ENCODE measurements around the gene CHRNA7. TPM values are rescaled to one million over a fixed set of nuclear protein-coding genes. Genes with fewer than 3 reads are reported as not detected.

CHRNA7 gene
- total RNA-seq, 4 donors from 2014 or later = 0.20 to 10.2 (median 4.2) TPM

DNA sequence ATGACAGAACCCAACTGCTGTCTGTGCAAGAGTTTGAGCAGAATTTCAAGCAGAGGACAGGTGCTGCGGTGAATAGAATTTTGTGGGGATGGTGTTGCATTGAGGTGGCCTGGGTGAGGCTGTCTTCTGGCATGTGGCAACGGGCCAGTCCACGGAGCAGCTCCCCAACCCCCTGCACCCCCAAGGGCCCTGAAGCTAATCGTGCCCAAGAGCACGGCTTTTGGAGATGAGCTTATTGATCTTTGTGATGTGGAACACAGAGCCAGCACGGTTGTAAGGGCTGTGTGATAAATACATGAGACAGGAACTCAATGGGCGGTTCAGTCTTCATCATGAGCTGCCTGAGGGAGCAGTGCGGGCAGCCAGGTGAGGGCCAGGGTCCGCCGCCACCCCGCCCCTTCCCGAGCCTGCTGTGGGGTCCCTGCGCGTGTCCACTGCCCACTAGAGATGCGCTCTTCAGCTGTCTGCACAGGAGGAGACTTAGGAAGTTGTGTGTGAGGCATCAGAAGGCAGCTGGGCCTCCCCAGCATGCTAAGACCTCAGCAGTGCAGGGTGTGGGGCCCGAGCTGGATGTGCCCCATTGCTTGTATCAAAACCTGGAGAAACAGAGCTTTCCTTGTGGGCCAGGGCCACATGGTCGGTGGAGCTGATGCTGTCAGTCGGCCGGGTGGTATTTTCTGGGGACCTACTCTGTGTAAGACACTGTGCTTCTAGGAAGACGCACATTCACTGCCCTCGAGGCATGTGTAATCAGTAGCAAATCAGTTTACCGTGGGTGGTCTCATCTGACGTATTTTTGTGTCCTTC lies 90.5 kb downstream of the CHRNA7 start:
- in situ Hi-C loops (cut with MboI; ENCODE audit: low pct_ligation_motif_present in 1 of 4, low pct_unique_long_range_greater_than_20kb in 1 of 4, low sequenced_read_pairs in 3 of 4) (no loop called here), intact Hi-C loops (cut with DNase I; ENCODE audit: low total_unique reads) (no loop called here)
- Histone ChIP-seq H3K9me3 (no peaks in the 10 kb centered on the region), H3K4me1 (no peaks in the 10 kb centered on the region), H3K36me3 (no peaks in the 10 kb centered on the region), H3K4me3 (no peak overlapping the region), H3K27ac (no peak overlapping the region), H3K27me3 (no peaks in the 10 kb centered on the region)
- no peak for DNase-seq
- WGBS, 2 donors (ENCODE audit: low coverage in 1 of 2) = 84% methylated on average over 23 of the region's 23 CpGs; no CpG with 5 or more reads in 1 of the 2 donors
- TF ChIP-seq POLR2A (IDR thresholded peaks at IDR 0.05) = no peak
- TF ChIP-seq, protein P1, sequence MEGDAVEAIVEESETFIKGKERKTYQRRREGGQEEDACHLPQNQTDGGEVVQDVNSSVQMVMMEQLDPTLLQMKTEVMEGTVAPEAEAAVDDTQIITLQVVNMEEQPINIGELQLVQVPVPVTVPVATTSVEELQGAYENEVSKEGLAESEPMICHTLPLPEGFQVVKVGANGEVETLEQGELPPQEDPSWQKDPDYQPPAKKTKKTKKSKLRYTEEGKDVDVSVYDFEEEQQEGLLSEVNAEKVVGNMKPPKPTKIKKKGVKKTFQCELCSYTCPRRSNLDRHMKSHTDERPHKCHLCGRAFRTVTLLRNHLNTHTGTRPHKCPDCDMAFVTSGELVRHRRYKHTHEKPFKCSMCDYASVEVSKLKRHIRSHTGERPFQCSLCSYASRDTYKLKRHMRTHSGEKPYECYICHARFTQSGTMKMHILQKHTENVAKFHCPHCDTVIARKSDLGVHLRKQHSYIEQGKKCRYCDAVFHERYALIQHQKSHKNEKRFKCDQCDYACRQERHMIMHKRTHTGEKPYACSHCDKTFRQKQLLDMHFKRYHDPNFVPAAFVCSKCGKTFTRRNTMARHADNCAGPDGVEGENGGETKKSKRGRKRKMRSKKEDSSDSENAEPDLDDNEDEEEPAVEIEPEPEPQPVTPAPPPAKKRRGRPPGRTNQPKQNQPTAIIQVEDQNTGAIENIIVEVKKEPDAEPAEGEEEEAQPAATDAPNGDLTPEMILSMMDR (IDR thresholded peaks at IDR 0.05) = no peak
- TF ChIP-seq EP300 (IDR thresholded peaks at IDR 0.05; ENCODE audit: low read depth) = no peak
- TF ChIP-seq POLR2AphosphoS5 (IDR thresholded peaks at IDR 0.05) = no peak

DNA sequence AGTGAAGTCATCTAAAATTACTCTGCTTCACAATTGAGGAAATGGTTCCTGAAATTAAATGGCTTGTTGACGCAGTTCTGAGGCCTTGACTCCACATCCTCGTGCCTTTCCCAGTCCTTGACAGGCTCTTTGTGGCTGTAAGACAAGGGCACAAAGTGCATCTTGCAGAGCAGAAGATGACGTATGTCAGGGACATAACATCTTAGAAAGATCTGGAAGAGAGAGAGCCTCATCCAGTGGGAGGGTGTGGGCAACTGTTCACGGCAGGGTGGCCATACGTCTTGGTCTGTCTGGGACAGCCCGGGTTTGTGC lies 91.0 kb downstream of the CHRNA7 start:
- Histone ChIP-seq H3K36me3 (no peaks in the 10 kb centered on the region), H3K27ac (no peak overlapping the region), H3K27me3 (no peaks in the 10 kb centered on the region), H3K4me1 (no peaks in the 10 kb centered on the region), H3K9me3 (no peaks in the 10 kb centered on the region), H3K4me3 (no peak overlapping the region)
- 86% methylated on average over 6 of the region's 6 CpGs; no CpG with 5 or more reads in 1 of the 2 donors for WGBS, 2 donors (ENCODE audit: low coverage in 1 of 2)
- DNase-seq = no peak
- in situ Hi-C loops (cut with MboI; ENCODE audit: low pct_ligation_motif_present in 1 of 4, low pct_unique_long_range_greater_than_20kb in 1 of 4, low sequenced_read_pairs in 3 of 4) = no loop called here
- intact Hi-C loops (cut with DNase I; ENCODE audit: low total_unique reads) = no loop called here
- TF ChIP-seq POLR2AphosphoS5 (IDR thresholded peaks at IDR 0.05) = no peak
- no peak for TF ChIP-seq EP300 (IDR thresholded peaks at IDR 0.05; ENCODE audit: low read depth)
- TF ChIP-seq, protein P1 (IDR thresholded peaks at IDR 0.05) = no peak
- TF ChIP-seq POLR2A (IDR thresholded peaks at IDR 0.05) = no peak

DNA sequence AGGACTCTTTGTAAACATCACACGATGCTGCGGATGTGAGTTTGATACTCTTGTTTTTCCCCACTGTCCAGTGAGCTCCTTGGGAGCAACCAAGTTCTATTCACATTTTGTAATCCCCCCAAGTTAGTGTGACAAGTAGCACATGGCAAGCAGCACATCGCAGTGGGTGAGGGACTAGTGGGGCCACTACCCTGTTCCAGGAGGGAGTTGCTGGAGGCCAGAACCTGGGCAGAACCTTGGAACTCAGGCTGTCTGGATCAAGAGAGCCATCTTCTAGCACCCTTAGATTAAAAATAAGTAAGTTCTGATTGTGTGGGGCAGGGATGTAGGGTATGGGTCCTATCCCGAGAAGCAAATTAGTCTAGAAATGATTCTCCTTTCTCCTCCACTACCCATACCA lies 91.7 kb downstream of the CHRNA7 start:
- H3K27ac ChIP-seq = no peak overlapping the region
- intact Hi-C loops (cut with DNase I; ENCODE audit: low total_unique reads) (no loop called here), in situ Hi-C loops (cut with MboI; ENCODE audit: low pct_ligation_motif_present in 1 of 4, low pct_unique_long_range_greater_than_20kb in 1 of 4, low sequenced_read_pairs in 3 of 4) (no loop called here)
- no peaks in the 10 kb centered on the region for H3K36me3 ChIP-seq
- no peaks in the 10 kb centered on the region for H3K27me3 ChIP-seq
- no peaks in the 10 kb centered on the region for H3K4me1 ChIP-seq
- TF ChIP-seq EP300 (IDR thresholded peaks at IDR 0.05; ENCODE audit: low read depth) (no peak), POLR2A (IDR thresholded peaks at IDR 0.05) (no peak), POLR2AphosphoS5 (IDR thresholded peaks at IDR 0.05) (no peak)
- TF ChIP-seq, protein P1 (IDR thresholded peaks at IDR 0.05) = no peak
- no peak for DNase-seq
- H3K4me3 ChIP-seq = no peak overlapping the region
- H3K9me3 ChIP-seq = no peaks in the 10 kb centered on the region
- 93 to 100% methylated on average over 1 to 4 of the region's 4 CpGs for WGBS, 2 donors (ENCODE audit: low coverage in 1 of 2)

DNA sequence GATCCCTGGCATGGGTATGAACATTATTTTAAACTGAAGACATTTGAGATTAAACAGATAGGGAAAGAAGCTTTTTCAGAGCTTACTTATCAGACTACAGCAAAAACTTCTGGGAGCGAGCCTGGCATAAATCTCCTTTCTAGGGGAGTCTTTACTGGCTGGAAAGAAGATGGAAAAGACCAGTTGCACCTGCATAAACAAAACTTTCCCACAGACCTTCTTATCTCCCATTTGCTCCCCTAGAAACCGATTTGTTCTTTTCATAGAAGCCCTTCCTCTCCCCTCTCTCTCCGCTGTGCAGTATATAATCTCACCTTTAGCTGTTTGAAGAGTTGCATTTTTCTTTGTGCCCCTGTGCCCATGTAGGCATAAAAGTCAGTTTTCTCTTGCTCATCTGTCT lies 93.2 kb downstream of the CHRNA7 start:
- Histone ChIP-seq H3K4me3 (no peak overlapping the region), H3K27me3 (no peaks in the 10 kb centered on the region), H3K27ac (no peak overlapping the region), H3K36me3 (no peaks in the 10 kb centered on the region), H3K9me3 (no peaks in the 10 kb centered on the region), H3K4me1 (no peaks in the 10 kb centered on the region)
- TF ChIP-seq POLR2AphosphoS5 (IDR thresholded peaks at IDR 0.05) = no peak
- no peak for TF ChIP-seq POLR2A (IDR thresholded peaks at IDR 0.05)
- TF ChIP-seq, protein P1 (IDR thresholded peaks at IDR 0.05) = no peak
- TF ChIP-seq EP300 (IDR thresholded peaks at IDR 0.05; ENCODE audit: low read depth) = no peak
- in situ Hi-C loops (cut with MboI; ENCODE audit: low pct_ligation_motif_present in 1 of 4, low pct_unique_long_range_greater_than_20kb in 1 of 4, low sequenced_read_pairs in 3 of 4) (no loop called here), intact Hi-C loops (cut with DNase I; ENCODE audit: low total_unique reads) (no loop called here)
- no peak for DNase-seq
- 66 to 71% methylated on average over 3 of the region's 3 CpGs for WGBS, 2 donors (ENCODE audit: low coverage in 1 of 2)
